Renal cortical epithelial cell (primary cell): Measurements from ENCODE around the gene LINGO1. TPM values are rescaled to one million over a fixed set of nuclear protein-coding genes. Genes with fewer than 3 reads are reported as not detected.

Source experiments
- DNase-seq: peaks from one replicate; pipeline ENCODE4 v3.0.0-alpha.2; 2011; ENCODE audit warnings: low read depth
- total RNA-seq: library from RNA; depleted of rRNA; stranded (reverse); fragments of >200 nt; gene quantifications from 2 replicates; pipeline ENCODE4 v1.2.3, GENCODE V29; 2014

The LINGO1 gene
- total RNA-seq, 1 donor from 2014 or later: not detected

GRCh38 chr15:77571741-77572140 lies 61.0 kb downstream of the LINGO1 start:
- no peak for DNase-seq

DNA sequence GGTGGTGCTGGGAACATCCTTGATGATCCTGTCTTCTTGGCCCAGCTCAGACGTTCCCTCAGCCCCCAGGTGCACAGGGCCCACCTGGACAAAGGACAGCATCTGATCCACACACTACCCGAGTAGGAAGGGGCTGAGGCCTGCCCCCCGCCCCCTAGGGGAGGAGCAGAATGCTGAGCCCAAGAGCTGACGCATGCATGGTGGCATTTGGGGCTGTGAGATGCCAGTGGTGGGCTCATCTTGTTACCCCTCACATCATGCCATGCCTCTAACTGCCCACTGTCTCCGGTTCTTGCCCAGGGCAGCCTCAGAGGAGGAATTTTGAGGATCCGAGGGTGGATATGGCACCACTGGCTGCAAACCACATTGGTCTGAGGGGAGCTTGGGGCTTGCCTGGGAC lies 61.5 kb downstream of the LINGO1 start:
- DNase-seq: no peak

DNA sequence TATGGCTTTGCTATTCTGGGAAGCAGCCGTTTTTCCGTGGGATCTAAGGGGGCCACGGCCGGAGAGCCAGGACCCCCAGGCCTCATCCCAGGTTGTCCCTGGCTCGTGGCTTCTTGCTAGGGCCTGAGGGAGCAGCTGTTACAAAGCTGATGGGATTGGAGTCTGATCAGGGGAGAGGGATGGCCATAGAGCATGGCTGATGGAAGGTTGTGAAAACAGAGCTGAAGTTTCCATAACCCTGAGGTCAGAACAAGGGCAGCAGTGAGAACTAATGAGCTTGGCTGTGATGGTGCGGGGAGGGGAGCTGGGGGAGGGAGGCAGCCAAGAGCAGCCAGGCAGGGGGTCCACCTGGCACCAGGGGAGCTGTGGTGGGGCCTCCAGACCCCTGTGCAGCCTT lies 63.0 kb downstream of the LINGO1 start:
- DNase-seq: peak; percentile 2

GRCh38 chr15:77568973-77569728 lies 63.6 kb downstream of the LINGO1 start:
- peak; percentile 8 for DNase-seq

- DNase-seq: no peak
Measured at GRCh38 chr15:77568014-77568972, 64.4 kb downstream of the LINGO1 start.

DNA sequence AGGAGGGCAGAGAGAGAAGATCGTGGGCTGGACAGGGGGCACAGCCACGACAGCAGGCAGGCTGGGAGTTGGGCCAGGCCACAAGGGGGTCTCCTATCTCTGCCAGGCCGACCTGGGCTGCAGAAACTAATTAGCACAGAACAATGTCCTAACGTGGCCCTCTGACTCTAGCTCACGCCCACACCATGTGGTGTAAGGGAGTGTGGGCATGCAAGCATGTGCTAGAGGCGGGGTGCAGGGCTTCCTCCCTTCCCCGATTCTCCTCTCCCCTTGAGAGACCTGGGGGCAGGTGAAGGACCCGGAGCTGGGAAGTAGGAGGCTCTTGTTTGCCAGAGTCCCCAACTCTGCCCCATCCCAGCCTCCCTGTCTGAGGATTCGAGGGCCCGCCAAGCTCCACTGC lies 65.5 kb downstream of the LINGO1 start:
- DNase-seq: no peak

GRCh38 chr15:77566092-77566491 lies 66.6 kb downstream of the LINGO1 start:
- no peak for DNase-seq

DNA sequence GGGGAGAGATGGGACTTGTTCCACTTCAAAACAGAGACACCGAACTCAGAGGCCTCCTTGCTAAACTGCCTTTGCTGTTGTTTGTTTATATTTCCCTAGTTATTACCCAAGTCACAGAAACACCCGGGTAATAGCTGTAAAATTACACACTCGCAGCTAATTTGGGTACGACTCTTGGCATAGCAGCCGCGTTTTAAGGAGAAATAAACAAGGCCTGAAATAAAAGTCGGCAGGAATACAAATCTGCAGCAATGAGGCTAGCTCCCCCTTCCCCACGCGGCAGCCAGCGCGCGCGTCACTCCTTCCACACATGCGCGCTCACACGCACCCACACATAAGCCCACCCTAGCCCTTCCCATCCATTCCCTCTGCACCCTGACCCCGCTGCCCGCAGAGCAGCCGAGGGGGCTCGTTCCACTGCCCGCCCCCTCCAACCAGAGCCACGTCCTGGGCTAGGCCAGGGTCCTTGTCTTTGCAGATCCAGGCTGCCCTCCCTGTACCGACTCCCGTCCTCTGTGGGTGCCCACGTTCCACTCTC lies 67.3 kb downstream of the LINGO1 start:
- no peak for DNase-seq

DNA sequence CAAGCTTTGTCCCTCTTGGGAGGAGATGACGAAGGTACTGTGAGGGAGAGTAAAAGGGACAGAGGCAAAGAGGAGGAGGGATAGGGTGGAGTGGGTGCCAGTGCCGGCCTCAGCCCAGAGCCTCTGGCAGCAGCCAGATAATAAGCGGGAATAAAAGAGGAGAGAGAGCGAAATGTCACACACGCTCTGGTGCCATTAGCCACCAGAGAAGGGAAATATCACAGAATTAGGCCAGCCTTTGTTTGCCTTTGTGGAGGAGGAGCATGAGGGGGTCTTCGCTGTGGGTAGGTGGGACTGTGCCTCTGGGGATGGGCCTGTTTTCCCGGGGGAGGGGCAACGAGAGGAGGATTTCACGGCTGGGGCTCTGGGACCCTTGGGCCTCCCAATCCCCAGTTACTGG lies 67.8 kb downstream of the LINGO1 start:
- no peak for DNase-seq

- no peak for DNase-seq
Measured at GRCh38 chr15:77564341-77564740, 68.4 kb downstream of the LINGO1 start.

DNA sequence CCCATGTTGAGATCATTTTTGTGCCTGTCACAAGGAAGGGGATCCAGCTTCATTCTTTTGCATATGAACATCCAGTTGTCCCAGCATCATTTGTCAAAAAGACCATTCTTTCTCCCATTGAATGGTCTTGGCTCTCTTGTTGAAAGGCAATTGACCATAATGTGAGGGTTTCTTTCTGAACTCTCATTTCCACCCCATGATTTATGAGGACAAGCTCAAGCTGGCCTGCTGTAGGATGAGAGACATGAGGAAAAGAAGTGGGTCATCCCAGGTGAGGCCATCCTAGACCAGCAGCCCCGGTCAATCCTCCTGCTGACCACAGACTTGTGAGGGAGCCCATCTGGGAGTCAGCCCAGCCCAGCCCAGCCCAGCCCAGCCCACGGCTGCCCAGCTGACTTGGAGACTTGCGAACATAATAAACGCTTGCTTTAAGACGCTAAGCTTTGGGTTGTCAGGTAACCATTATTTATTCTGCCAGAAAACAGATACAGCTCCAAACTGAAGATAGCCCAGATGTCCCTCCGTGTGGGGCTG lies 69.0 kb downstream of the LINGO1 start:
- DNase-seq: no peak

Other genes starting within 250 kb of the LINGO1 start
- gene PEAK1, start 212.8 kb downstream of the LINGO1 start, total RNA-seq: 15.6 and 58.0 TPM in 2 replicates
- gene HMG20A, start 212.0 kb downstream of the LINGO1 start, total RNA-seq: 22.4 and 48.6 TPM in 2 replicates